ENCODE measurements around the gene PANX1. TPM values are rescaled to one million over a fixed set of nuclear protein-coding genes. Genes with fewer than 3 reads are reported as not detected.

PANX1 gene
- total RNA-seq, 1 donor from 2014 or later = 42.9 TPM

DNA sequence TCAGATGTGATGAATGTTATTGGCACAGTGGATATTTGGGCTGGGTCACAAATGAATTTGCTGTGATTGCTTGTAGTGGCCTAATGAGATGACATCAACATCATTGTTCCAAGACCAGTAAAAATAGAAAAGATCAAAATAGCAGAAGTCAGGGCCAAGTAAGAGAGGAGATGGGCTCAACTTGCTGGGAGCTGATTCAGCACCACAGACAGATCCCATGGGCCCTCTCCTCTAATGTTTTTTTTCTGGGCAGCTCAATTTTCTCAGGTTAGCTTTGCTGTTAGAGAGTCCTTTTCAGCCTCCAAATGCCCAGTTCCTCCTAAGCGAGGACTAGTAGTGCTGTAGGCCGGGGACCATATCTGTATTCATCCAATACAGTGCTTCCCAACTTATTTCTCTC lies 89.7 kb downstream of the PANX1 start:
- TF ChIP-seq CTCF (IDR thresholded peaks at IDR 0.05; ENCODE audit: unreplicated experiment) = no peak
- no peak overlapping the region for H3K4me3 Mint-ChIP-seq

GRCh38 chr11:94219771-94220170 lies 91.1 kb downstream of the PANX1 start:
- Mint-ChIP-seq H3K36me3 (peaks cover 2% of the 10 kb centered on the region), H3K9me3 (peaks cover 48% of the 10 kb centered on the region), H3K27ac (no peak overlapping the region), H3K4me3 (no peak overlapping the region), H3K4me1 (no peaks in the 10 kb centered on the region), H3K27me3 (ENCODE audit: low read depth) (peaks cover 3% of the 10 kb centered on the region)
- no peak for TF ChIP-seq CTCF (IDR thresholded peaks at IDR 0.05; ENCODE audit: unreplicated experiment)
- no peak for DNase-seq (ENCODE audit: low spot score in 2 of 2, unreplicated experiment in 2 of 2)

More for the DNA sequence above, 89.7 kb downstream of the PANX1 start:
- DNase-seq (ENCODE audit: low spot score in 2 of 2, unreplicated experiment in 2 of 2) = no peak
- Mint-ChIP-seq H3K4me1 (no peaks in the 10 kb centered on the region), H3K27me3 (ENCODE audit: low read depth) (peaks cover 7% of the 10 kb centered on the region), H3K36me3 (peaks cover 2% of the 10 kb centered on the region), H3K9me3 (peaks cover 48% of the 10 kb centered on the region), H3K27ac (no peak overlapping the region)

GRCh38 chr11:94224078-94224477 lies 95.4 kb downstream of the PANX1 start:
- TF ChIP-seq CTCF (IDR thresholded peaks at IDR 0.05; ENCODE audit: unreplicated experiment) = no peak
- Mint-ChIP-seq H3K36me3 (peaks cover 2% of the 10 kb centered on the region), H3K27ac (no peak overlapping the region), H3K4me3 (no peak overlapping the region), H3K4me1 (no peaks in the 10 kb centered on the region), H3K27me3 (ENCODE audit: low read depth) (no peaks in the 10 kb centered on the region), H3K9me3 (peaks cover 24% of the 10 kb centered on the region)
- no peak for DNase-seq (ENCODE audit: low spot score in 2 of 2, unreplicated experiment in 2 of 2)

Other genes starting within 250 kb of the PANX1 start
- not detected in 3 replicates for gene HEPHL1, start 107.5 kb upstream of the PANX1 start, total RNA-seq
- not detected in 3 replicates for gene IZUMO1R, start 175.7 kb downstream of the PANX1 start, total RNA-seq